OCI-LY1 (cell line): ENCODE measurements around the gene FGF4.

Experiments used
- H2AFZ ChIP-seq: fragments of 200-600 bp; sonication (generic), shearing (Covaris generic); 2 replicates; pipeline ENCODE4 v1.6.0; 2014; ENCODE audit warnings: antibody characterized with exemption, mild to moderate bottlenecking, low read length
- H3F3A ChIP-seq: fragments of 200-600 bp; sonication (generic), shearing (Covaris generic); 2 replicates; pipeline ENCODE4 v1.6.0; 2014; ENCODE audit warnings: mild to moderate bottlenecking, antibody characterized with exemption, low read length, moderate library complexity; ENCODE audit not compliant: insufficient read depth
- H3K27ac ChIP-seq: fragments of 200-600 bp; sonication (generic); 2 replicates; pipeline ENCODE4 v1.5.1; 2014; ENCODE audit warnings: low read length, mixed run types, mild to moderate bottlenecking, low read depth; ENCODE audit not compliant: poor library complexity, severe bottlenecking
- H3K27me3 ChIP-seq: fragments of 200-600 bp; sonication (generic); 2 replicates; pipeline ENCODE4 v1.6.0; 2014; ENCODE audit warnings: antibody characterized with exemption, mild to moderate bottlenecking, low read length, moderate library complexity; ENCODE audit not compliant: insufficient read depth
- H3K36me3 ChIP-seq: fragments of 200-600 bp; sonication (generic); 2 replicates; pipeline ENCODE4 v1.6.1; 2014; ENCODE audit warnings: mild to moderate bottlenecking, antibody characterized with exemption, low read length, moderate library complexity, mixed read lengths; ENCODE audit not compliant: insufficient read depth
- H3K4me1 ChIP-seq: fragments of 200-600 bp; sonication (generic); 2 replicates; pipeline ENCODE4 v1.5.1; 2014; ENCODE audit warnings: mild to moderate bottlenecking, low read length, moderate library complexity; ENCODE audit not compliant: insufficient read depth, severe bottlenecking
- H3K4me2 ChIP-seq: fragments of 200-600 bp; sonication (generic), shearing (Covaris generic); 2 replicates; pipeline ENCODE4 v1.6.1; 2014; ENCODE audit warnings: low read length
- H3K4me3 ChIP-seq: fragments of 200-600 bp; sonication (generic); 2 replicates; pipeline ENCODE4 v1.5.1; 2014; ENCODE audit warnings: low read length, low read depth, mild to moderate bottlenecking, mixed read lengths; ENCODE audit not compliant: poor library complexity, severe bottlenecking
- H3K79me2 ChIP-seq: fragments of 200-600 bp; shearing (Covaris generic); 2 replicates; pipeline ENCODE4 v1.6.1; 2016; ENCODE audit warnings: mixed run types, low read length, mixed read lengths; ENCODE audit not compliant: insufficient read depth
- H3K9ac ChIP-seq: fragments of 200-600 bp; sonication (generic), shearing (Covaris generic); 2 replicates; pipeline ENCODE4 v1.6.1; 2014; ENCODE audit warnings: mild to moderate bottlenecking, low read length, mixed read lengths
- H3K9me2 ChIP-seq: fragments of 200-600 bp; sonication (generic), shearing (Covaris generic); 2 replicates; pipeline ENCODE4 v1.6.1; 2014; ENCODE audit warnings: low read depth, mild to moderate bottlenecking, low read length, mixed read lengths
- H3K9me3 ChIP-seq: fragments of 200-600 bp; shearing (Covaris generic); 2 replicates; pipeline ENCODE4 v1.6.1; 2014; ENCODE audit warnings: low read length, mixed read lengths
- H4K20me1 ChIP-seq: fragments of 200-600 bp; sonication (generic), shearing (Covaris generic); 2 replicates; pipeline ENCODE4 v1.6.0; 2016; ENCODE audit warnings: mild to moderate bottlenecking, low read length; ENCODE audit not compliant: insufficient read depth
- EZH2 ChIP-seq: fragments of 200-600 bp; sonication (generic), shearing (Covaris generic); IDR thresholded peaks from 2 replicates; pipeline ENCODE4 v1.8.0; 2017; ENCODE audit warnings: borderline replicate concordance, mixed run types, mild to moderate bottlenecking, antibody characterized with exemption, low read length, moderate library complexity, mixed read lengths
- TF ChIP-seq, protein P1 (sequence below): fragments of 200-600 bp; sonication (generic), shearing (Covaris generic); IDR thresholded peaks from 2 replicates; pipeline ENCODE4 v1.5.1; 2017; ENCODE audit warnings: mild to moderate bottlenecking, antibody characterized with exemption, low read length, moderate library complexity, mixed read lengths

FGF4 gene

DNA sequence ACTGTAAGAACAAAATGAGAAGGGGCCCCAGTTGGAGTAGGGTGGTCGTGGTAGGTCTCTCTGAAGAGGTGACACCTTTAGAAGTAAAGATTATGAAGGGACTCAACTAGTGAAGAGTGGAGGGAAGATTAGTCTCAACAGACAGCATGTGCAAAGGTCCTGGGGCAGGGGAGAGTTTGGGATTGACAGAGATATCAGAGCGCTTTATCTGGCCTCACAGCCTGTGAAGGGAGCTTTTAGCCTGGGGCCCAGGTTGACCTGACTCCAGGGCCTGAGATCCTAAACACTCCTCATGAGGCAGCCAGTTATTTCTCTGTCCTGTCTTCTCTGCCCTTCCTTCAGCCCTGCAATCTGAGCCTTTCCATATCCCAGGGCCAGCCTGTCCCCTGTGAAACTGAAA is 27.9 kb upstream of the FGF4 start:
- Histone ChIP-seq H3K36me3 (no peaks in the 10 kb centered on the region), H3K27ac (no peak overlapping the region), H3K27me3 (peaks cover 9% of the 10 kb centered on the region; the same call in 1 of the 2 replicates), H3K4me3 (no peak overlapping the region), H3K9ac (no peak overlapping the region), H3K4me2 (no peak overlapping the region), H3K9me2 (no peaks in the 10 kb centered on the region), H3K9me3 (no peaks in the 10 kb centered on the region), H2AFZ (no peak overlapping the region), H3F3A (no peaks in the 10 kb centered on the region), H4K20me1 (no peaks in the 10 kb centered on the region), H3K79me2 (no peaks in the 10 kb centered on the region), H3K4me1 (no peaks in the 10 kb centered on the region)
- TF ChIP-seq, protein P1, sequence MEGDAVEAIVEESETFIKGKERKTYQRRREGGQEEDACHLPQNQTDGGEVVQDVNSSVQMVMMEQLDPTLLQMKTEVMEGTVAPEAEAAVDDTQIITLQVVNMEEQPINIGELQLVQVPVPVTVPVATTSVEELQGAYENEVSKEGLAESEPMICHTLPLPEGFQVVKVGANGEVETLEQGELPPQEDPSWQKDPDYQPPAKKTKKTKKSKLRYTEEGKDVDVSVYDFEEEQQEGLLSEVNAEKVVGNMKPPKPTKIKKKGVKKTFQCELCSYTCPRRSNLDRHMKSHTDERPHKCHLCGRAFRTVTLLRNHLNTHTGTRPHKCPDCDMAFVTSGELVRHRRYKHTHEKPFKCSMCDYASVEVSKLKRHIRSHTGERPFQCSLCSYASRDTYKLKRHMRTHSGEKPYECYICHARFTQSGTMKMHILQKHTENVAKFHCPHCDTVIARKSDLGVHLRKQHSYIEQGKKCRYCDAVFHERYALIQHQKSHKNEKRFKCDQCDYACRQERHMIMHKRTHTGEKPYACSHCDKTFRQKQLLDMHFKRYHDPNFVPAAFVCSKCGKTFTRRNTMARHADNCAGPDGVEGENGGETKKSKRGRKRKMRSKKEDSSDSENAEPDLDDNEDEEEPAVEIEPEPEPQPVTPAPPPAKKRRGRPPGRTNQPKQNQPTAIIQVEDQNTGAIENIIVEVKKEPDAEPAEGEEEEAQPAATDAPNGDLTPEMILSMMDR, result no peak
- no peak for TF ChIP-seq EZH2

DNA sequence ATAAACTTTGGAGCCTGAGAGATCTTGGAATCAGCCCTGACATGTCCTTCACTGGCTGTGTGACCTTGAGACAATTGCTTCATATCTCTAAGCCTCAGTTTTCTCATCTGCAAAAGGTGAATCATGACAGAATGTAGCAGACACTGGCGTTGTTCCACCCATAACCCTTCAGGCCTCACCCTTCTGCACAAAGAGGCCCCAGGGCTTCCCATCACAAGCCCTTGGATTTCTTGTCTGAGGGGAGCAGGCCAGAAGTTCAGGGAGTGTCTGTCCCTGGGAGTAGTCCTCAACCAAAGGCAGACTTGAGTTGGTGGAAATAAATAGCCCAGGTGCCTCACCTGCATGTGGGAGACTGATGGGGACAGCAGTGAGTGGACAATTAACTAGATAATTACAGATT is 27.4 kb upstream of the FGF4 start:
- Histone ChIP-seq H3K27me3 (peaks cover 9% of the 10 kb centered on the region; the same call in 1 of the 2 replicates), H3K9me2 (no peaks in the 10 kb centered on the region), H3K4me3 (no peak overlapping the region), H2AFZ (no peak overlapping the region), H3K79me2 (no peaks in the 10 kb centered on the region), H3K9me3 (no peaks in the 10 kb centered on the region), H3K4me2 (no peak overlapping the region), H3F3A (no peaks in the 10 kb centered on the region), H3K27ac (no peak overlapping the region), H3K36me3 (no peaks in the 10 kb centered on the region), H3K9ac (no peak overlapping the region), H4K20me1 (no peaks in the 10 kb centered on the region), H3K4me1 (no peaks in the 10 kb centered on the region)
- TF ChIP-seq, protein P1, result no peak
- TF ChIP-seq EZH2, result no peak

DNA sequence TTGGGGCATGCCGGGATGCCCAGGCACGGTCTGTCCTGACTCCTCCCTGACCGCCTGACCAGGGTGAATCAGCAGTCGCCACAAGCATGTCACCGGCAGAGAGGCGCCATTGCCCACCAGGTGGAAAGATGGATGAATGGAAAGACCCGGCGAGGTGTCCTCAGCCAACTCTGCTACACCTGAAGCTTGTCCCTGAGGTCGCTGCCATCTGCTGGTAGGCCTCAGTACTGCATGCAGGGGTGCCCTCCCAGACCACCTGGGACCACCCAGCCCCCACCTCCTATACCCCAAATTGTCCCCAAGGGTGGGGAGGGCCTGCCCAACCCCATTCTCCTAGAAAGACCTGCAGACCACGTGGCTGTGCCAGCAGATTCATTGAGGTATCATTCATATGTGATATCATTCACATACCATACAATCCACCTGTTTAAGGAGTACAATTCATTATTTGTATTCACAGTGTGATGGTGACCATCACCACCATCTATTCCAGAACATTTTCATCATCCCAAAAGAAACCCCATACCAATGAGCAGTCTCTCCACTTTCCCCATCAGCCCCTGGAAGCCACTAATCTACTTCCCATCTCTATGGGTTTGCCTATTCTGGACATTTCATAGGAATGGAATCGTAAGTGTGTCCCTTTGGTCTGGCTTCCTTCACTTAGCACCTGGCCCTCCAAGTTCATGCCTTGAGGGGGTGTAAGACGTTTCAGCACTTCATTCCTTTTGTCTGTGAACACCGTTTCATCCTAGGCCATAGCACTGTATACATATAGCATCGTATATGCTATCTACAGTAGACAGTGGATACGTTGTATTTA is 26.6 kb upstream of the FGF4 start:
- no peak overlapping the region for H3K4me2 ChIP-seq
- H3K79me2 ChIP-seq, result no peaks in the 10 kb centered on the region
- no peaks in the 10 kb centered on the region for H3K4me1 ChIP-seq
- peaks cover 9% of the 10 kb centered on the region; the same call in 1 of the 2 replicates for H3K27me3 ChIP-seq
- no peak overlapping the region for H3K9ac ChIP-seq
- H3F3A ChIP-seq, result no peaks in the 10 kb centered on the region
- no peak overlapping the region for H2AFZ ChIP-seq
- H3K27ac ChIP-seq, result no peak overlapping the region
- TF ChIP-seq EZH2, result no peak
- TF ChIP-seq, protein P1, result peak; percentile 87
- H3K4me3 ChIP-seq, result no peak overlapping the region
- H3K9me2 ChIP-seq, result no peaks in the 10 kb centered on the region
- no peaks in the 10 kb centered on the region for H3K36me3 ChIP-seq
- no peaks in the 10 kb centered on the region for H4K20me1 ChIP-seq
- H3K9me3 ChIP-seq, result no peaks in the 10 kb centered on the region
